Right lung (tissue), 5 donors: ENCODE measurements around the gene PGBD5. TPM values are rescaled to one million over a fixed set of nuclear protein-coding genes. Genes with fewer than 3 reads are reported as not detected.

Source experiments
- DNase-seq, 2 donors: peaks; one replicate each; pipeline ENCODE4 v3.0.0-alpha.2; 2013
- polyA plus RNA-seq, 5 donors: library from polyadenylated mRNA; unstranded; fragments of 120-200 nt; gene quantifications; one replicate each; pipeline versions ENCODE4 v1.2.1 to v1.2.3, GENCODE V29; 2013; ENCODE audit warnings: inconsistent platforms in 1 of 5, low replicate concordance in 1 of 5; ENCODE audit not compliant: insufficient read length in 5 of 5, insufficient read depth in 1 of 5

PGBD5 gene
- polyA plus RNA-seq, 5 donors = 3.3 to 5.8 (median 4.7) TPM

DNA sequence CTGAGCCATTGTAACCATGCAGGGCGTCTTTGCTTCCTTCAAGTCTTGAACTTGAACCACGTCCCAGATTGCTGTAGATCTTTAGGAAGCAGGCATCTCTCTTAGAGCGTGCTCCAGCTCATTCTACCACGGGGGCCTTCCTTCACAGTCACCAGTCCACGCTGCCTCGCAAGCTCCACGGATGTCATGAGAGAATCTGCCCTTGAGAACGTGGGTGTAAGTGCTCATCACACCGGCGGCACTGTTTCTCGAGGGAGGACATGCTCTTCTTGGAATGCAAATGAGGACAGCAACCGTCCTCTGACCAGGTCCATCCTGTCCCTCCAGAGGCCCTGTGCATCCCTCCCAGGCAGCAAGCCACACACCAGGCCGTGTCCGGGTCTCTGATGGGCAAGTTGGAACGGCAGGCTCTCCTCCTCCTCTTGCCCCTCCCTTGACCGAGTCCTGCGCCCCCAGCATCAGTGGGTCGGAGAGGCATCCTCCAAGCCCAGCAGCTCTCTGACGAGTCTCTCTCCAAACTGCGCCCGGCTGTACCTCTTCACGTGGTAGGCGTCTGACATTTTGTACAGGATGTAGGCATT is 103.1 kb downstream of the PGBD5 start:
- DNase-seq = no peak

DNA sequence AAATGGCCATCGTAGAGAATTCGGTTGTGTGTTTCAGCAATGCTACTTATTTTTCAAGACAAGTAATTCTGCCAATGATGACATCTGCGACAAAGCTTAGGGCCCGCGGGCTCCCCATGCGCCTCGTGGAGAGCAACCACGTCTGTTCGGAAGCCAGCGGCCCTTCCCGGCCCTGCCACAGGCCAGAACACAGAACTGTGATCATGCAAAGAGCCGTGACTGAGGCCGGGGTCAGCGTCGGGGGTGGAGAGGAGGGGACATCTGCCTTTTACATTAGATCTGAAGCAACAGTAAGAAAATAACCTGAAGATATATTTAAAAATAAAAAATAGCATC is 103.7 kb downstream of the PGBD5 start:
- no peak for DNase-seq

DNA sequence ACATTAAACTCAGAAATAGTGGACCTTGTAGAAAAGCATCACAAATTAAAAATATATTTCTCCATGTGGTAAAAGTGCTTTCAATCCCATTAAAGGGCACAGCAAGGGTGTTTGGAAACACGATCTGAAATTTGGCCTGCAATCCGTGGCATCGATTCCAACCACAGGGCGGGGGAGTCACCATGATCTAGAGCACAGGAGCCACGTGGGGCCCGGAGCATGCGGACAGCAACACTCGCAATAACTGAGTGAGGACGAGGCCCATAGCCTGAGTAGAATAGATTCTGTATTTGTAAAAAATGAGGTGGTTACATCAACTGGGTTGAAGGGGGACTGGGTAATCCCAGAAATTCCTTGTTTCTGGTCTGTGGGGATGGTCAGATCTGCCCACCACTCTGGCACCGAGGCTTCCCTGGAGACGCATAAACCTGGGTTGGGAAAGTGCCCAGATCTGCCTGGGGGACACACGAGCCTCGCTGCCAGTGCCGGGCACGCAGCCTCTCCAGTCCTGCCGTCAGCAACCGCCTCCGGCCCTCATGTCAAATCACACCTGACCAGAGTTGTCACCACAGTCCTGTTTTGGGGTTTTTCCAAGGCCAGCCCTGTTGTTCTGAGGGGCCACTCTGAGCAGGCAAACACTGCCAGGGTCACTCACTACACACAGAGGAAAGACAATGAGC is 104.3 kb downstream of the PGBD5 start:
- DNase-seq = no peak

DNA sequence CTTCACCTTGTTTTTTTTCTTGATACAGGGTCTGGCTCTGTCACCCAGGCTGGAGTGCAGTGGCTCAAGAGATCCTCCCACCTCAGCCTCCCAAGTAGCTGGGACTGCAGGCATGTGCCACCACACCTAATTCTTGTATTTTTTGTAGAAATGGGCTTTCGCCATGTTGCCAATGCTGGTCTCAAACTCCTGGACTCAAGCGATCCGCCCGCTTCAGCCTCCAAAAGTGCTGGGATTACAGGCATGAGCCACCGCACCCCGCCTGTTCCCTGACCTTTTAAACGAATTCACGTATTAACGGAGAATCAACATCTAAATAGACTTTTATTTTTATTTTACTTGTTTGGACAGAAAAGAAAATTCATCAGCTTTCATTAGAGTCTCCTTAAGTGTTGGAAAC is 104.8 kb downstream of the PGBD5 start:
- DNase-seq = no peak

DNA sequence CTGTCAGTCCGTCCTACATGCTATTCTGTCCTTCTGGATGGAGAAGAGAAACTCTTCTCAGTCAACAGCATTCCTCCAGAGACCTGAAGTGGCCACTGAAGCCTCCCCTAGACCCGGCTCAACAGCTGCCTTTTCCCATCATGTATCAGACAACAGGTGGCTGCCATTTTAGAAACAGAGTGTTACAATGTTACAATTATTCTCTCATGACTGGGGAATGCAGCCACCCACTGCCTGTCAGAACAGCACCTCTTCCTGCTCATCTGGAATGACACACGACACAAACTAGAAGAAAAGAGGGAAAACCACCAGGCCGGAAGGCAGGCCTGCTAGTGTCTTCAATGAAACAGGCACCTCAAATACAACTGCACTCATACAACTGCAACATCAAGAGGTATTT is 105.3 kb downstream of the PGBD5 start:
- DNase-seq = no peak

DNA sequence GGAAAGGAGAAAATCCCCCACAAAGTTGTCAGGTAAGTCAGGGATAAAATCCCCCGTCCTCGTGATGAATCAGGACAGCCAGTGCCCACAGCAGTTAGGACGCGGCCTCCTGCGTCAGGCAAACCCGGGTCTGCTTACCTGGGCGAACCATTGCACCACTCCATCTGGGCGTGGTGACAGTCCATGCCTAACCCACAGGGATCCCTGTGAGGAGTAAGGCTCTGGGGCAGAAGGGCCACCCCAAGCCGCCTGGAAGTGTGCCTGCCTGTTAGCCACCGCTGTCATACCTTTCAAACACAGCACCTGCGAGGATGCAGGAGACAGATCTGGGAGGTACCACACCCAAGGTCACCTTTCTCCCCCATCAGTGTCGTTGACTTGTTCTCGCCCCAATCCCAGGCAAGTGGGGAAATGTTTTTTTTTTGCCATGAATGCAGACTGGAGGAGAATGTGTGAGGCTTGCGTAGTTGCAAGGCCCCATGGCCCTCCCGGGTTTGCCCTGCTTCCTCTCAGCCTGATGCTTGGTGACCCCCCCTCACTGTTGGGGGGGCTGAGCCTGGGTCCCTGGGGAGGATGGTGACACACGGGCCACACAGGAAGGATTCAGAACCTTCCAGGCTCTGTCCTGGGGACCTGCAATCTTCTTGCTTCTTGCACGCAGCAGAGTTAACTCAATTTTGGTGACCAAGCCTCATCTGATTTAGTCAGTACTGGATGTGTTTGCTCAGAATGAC is 107.0 kb downstream of the PGBD5 start:
- DNase-seq = no peak

DNA sequence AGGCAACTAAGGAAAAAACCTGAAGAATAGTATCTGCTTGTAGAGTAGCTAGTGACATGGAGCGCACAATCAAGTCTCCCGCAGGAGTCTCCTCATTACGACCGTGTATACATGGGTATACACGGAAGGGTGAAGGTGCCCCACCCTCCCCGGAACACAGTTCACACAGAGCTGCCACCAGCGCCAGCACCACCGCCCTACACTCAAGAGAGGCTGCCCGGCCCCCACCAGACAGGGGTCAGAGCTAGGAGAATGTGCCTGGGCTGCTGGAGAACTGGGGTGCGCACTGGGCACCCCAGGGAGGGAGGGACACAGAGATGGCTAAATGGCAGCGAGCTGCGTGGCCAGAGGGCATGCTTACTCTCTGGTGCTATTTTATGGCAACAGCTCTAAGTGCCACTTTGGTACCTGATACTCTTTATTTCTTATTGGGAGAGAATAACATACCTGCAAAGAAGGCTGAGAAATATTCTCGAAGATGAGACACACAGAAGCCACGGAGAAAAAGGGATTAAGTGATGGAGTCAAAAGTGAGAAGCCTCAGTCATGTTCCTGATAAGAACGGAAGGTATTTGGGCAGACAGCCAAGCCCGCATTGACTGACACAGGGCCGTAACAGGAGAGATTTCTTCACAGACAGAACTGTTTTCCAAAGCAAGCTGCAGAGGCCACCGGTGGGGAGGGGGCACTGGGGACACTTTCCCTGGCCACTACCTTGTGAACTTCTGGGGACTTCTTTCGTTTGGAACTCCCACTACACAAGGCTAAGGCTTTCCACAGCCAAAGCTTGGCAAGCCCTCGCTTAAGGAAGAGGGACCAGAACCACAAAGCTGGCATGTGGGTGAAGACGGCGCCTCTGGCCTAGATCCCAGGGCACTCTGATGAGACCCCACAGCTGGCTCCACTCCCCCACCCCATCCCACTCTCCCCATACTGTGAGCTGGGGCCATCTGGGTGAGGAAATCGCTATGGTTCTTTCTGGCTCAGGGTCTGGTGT is 108.0 kb downstream of the PGBD5 start:
- no peak for DNase-seq

DNA sequence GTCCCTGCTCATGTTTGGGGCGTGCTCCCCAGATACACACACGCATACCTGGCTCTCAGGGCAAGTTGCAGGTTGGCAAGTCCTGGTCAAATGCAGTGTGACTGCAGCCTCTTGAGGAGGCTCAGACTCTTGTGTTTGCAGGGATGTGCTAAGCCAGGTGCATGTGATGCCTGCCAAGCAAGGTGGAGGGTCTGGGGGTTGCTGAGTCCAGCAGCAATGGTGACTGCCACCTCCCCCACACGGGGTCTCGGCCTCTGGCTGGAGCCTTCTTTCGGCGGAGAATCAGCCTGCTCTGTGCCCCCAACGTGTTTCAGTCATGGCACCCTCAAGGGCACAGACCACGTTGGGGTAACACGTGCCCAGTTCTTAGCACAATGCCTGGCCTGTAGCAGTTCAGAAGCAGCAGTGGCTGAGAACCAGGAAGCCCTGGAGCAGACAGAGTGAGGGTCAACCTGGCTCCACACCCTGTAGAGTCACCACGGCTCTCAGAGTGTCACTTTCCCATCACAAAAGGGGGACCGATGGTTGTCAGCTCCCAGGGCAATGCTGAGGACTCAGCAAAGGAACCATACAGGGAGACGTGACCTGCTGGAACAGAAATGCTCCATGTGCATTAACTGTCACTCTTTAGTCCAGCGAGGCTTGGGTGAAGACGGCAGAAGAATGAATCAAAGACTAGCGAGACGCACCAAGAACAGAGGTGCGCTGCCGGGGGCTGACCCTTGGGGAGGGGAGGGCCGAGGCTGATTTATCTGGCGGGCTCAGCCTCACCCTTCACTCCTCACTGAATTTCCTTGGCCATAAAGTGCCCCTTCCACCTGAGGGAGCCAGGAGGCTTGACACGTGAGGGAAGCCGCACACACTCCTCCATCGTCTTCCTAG is 109.0 kb downstream of the PGBD5 start:
- DNase-seq = no peak

DNA sequence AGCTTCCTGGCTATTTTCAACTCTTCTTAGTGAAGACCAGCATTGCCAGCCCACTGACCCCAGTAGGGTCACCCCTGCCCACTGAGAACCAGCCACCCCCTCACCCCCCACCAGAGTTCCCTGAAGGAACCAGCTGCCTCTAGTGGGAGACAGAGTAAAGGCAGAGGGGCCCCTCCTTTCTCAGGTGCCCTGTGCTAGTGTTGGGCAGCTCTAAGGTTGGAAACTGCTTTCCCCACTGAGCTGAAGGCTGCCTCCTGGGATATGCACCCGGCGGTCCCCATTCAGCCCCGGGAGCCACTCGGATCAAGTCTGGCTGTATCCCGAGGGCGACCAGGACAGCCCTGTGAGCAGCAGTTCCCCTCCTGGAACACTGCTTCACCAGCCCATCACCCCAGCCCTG is 111.0 kb downstream of the PGBD5 start:
- DNase-seq = no peak

DNA sequence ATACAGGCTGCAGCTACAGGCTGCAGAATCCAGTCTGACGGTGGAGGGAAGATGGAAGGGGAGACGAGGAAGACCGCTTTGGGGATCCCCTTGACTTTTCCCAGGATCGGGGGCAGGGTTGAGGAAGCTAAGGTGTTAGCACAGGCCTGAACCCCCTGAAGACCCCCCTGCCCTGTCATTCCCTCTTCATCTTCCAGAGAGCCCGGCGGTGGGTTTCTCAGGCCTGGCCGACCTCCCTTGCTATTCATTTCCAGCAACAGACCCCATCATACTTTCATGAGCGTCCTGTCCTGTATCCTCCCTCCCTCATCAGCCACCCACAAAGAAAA is 112.0 kb downstream of the PGBD5 start:
- DNase-seq = no peak

DNA sequence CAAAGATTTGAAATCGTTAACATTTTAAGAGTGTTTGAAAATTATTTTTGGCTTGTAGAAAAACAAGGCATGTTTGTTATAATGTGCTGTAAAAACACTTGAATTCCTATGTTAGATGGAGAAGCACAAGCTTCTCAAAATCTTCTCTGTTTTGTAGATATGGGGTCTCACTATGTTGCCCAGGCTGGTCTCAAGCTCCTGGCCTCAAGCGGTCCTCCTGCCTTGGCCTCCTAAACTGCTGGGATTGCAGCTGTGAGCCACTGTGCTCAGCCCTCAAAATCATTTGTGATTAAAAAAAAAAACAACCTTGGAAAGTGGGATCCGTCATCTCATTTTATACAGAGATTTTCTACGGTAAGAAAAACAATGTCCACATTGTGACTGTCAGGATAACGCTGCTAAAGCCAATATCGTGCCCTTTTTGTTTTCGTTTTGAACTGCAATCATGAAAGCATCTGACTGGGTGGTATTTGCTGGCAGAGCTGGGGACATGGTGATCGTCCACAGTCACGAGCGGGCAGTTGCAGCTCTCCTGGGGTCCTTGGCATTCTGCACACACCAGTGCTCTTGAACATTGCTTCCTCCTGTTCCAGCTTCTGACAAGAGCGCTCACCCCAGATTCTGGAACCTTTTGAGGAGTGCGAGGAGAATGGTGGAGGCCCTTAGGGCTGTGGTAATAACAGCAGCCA is 112.5 kb downstream of the PGBD5 start:
- DNase-seq = no peak

DNA sequence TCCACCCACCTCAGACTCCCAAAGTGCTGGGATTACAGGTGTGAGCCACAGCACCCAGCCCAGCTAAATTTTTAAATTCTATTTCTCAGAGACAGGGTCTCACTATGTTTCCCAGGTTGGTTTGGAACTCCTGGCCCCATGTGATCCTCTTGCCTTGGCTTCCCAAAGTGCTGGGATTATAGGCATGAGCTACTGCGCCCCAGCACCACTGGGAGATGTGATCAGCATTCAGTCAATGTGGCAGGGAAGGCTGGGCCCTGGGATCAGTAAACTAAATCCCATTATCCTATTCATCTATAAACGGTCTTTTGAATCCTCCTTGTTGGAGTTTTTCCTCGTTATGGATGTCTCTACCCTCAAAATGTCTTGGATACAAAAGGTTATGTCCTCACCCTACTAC is 113.5 kb downstream of the PGBD5 start:
- no peak for DNase-seq

DNA sequence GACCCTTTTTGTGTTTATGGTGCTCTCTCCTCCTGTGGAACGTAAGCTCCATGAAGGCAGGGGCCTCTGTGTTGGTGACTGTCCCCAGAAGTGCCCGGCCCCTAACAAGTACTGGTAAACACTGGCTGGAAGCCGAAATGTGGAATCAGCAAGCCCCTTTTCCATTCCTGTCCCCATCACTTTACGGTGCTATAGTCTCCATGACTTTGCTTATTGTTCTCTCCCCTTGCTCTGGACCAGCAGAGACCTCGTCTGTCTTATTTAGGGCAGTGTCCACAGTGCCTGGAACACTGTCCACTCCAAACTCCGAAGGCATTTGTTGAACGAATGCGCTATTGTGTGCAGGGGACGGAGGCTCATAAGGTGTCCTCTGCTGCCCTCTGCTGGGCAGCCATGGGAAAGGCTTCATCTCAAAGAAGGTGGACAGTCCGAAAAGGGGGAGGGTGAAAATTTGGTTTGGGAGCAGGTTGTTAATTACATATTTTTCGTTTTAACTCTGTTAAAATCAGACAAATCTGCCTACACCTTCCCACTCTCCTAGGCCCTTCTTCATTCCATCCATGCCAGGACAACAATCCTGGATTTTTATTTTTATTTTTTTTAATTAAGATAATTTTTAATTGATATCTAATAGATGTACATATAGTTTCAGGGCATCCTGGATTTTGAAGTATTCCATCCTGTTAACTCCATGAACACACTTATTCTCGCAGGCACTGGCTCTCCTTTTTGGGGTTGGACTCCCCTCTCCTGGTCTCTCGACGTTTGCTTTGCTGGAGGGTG is 115.6 kb downstream of the PGBD5 start:
- DNase-seq = peak; percentile 59 to 73

DNA sequence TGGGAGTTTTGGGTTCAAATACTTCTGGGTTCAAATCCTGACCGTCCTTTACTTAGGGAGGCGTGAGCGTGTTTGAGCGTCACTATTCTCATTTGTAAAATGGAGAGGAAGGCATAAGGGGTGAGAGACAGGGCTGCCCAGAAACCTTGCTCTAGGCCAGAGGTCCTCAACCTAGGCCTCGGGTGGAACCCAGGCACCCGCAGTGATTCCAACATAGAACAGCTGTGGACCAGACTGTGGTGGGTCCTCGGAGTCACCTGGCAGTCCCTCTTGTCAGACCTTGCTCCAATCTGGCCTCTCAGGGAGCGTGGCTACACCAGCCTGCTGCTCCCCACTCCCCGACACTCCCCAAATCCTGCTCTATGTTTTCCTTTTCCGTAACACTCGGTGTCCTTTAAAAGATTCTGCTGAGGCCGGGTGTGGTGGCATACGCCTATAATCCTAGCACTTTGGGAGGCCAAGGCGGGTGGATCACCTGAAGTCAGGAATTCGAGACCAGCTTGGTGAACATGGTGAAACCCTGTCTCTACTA is 116.4 kb downstream of the PGBD5 start:
- DNase-seq = no peak

DNA sequence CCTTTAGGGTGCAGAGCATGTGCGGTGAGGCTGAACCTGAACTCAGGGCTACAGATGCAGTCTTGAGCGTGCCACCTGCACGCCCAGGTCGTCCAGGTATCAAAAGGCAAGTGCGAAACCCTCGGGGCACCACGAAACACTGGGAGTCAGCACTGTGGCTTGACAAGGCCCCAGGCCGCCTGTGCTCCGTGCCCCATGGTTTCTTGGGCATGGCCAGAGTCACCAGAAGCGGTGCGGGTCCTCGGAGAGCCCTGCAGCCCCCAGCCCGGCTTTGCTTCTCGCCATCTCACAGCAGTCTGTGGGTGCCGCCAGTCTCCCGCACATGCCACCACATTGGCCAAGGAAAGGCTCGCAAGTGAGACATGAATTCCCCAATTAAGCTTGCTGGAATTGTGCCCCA is 117.3 kb downstream of the PGBD5 start:
- no peak for DNase-seq

DNA sequence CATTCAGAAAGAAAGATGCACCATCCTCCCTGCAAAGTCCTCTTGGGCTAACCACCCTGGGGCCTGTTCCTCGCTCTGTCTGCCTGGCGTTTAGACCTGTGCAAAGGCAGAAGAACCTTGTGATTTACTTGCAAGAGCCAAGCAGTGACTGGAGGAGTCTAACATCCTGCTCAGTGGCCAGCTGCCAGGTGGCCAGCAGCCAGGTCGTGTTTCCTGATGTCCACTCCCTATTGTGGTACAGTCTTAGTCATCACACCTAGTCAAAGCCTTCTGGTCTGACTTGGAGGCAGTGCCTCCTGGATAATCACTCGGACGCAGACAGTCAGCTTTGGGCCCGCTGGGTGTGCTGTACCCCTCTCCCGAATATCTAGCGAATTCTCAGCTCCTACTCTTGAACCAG is 118.1 kb downstream of the PGBD5 start:
- DNase-seq = no peak

DNA sequence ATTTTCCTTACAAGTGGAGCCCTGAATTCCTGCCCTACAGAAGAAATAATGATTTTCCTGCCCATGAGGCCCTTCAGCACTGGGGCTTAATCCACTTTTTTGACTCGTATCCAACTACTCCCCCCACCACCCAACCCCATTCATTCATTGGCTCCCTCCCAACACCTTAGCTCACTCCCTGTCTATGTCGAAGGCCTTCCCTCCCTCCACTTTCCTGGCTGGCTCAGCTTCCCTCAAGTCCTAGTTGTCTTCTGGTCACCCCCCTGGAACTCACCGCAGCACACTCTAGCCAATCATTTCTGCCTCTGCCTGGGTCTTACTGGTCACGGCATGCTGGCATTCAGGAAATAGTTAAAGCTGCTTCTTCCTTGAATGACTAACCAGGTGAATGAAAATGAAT is 118.9 kb downstream of the PGBD5 start:
- no peak for DNase-seq

DNA sequence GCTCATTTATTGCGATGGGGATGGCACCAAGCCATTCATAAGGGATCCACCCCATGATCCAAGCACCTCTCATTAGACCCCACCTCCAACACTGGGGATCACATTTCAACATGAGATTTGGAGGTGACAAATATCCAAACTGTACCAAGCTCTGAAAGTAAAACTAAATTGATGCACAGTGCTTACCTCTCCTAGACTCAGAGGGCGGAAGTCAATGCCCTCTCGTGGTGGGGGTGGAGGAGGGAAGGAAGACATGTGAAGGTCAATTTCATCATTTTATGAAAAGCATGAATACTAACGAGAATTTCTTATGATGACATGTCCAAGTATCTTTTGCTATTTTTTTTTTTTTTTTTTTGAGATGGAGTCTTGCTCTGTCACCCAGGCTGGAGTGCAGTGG is 120.0 kb downstream of the PGBD5 start:
- no peak for DNase-seq

DNA sequence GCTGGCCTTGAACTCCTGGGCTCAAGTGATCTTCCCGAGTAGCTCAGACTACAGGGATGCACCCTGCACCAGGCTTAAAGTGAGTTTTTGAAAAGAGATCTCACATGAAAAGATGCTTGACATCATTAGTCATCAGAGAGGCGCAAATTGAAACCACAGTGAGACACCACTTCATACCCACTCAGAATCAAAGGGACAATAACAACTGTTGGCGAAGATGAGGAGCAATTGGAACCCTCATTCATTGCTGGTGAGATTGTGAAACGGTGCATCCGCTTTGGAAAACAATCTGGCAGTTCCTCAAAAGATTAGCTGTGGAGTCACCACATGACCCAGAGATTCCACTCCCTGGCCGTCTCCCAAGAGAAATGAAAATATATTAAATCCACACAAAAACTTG is 122.3 kb downstream of the PGBD5 start:
- peak; percentile 25 to 37 for DNase-seq

DNA sequence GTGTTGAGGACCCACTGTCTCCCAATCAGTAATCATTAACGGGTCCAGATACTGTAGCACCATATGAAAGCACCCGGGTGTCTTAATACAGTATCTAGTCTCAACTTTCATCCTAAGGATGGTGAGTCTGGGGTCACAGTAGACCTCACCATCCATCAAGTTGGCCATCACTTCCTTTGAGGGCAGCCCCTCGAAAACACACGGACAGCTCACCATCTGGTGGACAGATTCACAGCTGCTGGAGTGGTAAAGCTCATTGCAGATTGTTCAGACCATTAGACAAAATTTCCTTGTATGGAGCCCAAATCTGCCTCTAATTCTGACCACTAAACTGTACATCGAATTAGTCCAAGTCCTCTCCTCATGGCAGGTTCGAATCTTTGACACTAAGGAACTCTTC is 123.1 kb downstream of the PGBD5 start:
- no peak for DNase-seq
